HUES48 (cell line): Measurements from ENCODE around the gene SLC4A5.

Experiments
- H3K27ac ChIP-seq: one replicate; pipeline ENCODE4 v1.7.0; 2013; ENCODE audit warnings: low read depth, low read length, inconsistent platforms
- H3K27me3 ChIP-seq: 2 replicates; pipeline ENCODE4 v1.6.1; 2013; ENCODE audit warnings: mild to moderate bottlenecking, low read length; ENCODE audit not compliant: control insufficient read depth, insufficient read depth
- H3K36me3 ChIP-seq: 2 replicates; pipeline ENCODE4 v1.6.1; 2013; ENCODE audit warnings: low read length; ENCODE audit not compliant: control insufficient read depth, insufficient read depth
- H3K4me1 ChIP-seq: 2 replicates; pipeline ENCODE4 v1.6.1; 2013; ENCODE audit warnings: mild to moderate bottlenecking, low read length; ENCODE audit not compliant: control insufficient read depth, insufficient read depth
- H3K4me3 ChIP-seq: 2 replicates; pipeline ENCODE4 v1.5.1; 2013; ENCODE audit warnings: mild to moderate bottlenecking, low read depth, low read length
- H3K9ac ChIP-seq: 2 replicates; pipeline ENCODE4 v1.6.1; 2013; ENCODE audit warnings: mild to moderate bottlenecking, low read depth, low read length, moderate library complexity
- H3K9me3 ChIP-seq: 2 replicates; pipeline ENCODE4 v1.6.1; 2013; ENCODE audit warnings: low read length; ENCODE audit not compliant: control insufficient read depth, insufficient read depth

Gene SLC4A5

GRCh38 chr2:74252036-74252435 lies 91.2 kb downstream of the SLC4A5 start:
- Histone ChIP-seq H3K27me3 (no peaks in the 10 kb centered on the region), H3K4me3 (no peak overlapping the region)

GRCh38 chr2:74250189-74250631 lies 93.0 kb downstream of the SLC4A5 start:
- no peaks in the 10 kb centered on the region for H3K27me3 ChIP-seq
- no peaks in the 10 kb centered on the region for H3K9me3 ChIP-seq
- no peak overlapping the region for H3K27ac ChIP-seq
- no peaks in the 10 kb centered on the region for H3K36me3 ChIP-seq
- H3K4me1 ChIP-seq: no peaks in the 10 kb centered on the region
- no peak overlapping the region for H3K4me3 ChIP-seq
- H3K9ac ChIP-seq: no peak overlapping the region

More at GRCh38 chr2:74252036-74252435, 91.2 kb downstream of the SLC4A5 start:
- no peak overlapping the region for H3K27ac ChIP-seq
- H3K9ac ChIP-seq: no peak overlapping the region
- H3K36me3 ChIP-seq: no peaks in the 10 kb centered on the region
- H3K9me3 ChIP-seq: no peaks in the 10 kb centered on the region
- H3K4me1 ChIP-seq: no peaks in the 10 kb centered on the region

GRCh38 chr2:74249406-74250122 lies 93.7 kb downstream of the SLC4A5 start:
- Histone ChIP-seq H3K4me3 (no peak overlapping the region), H3K27ac (no peak overlapping the region), H3K9me3 (no peaks in the 10 kb centered on the region), H3K36me3 (no peaks in the 10 kb centered on the region), H3K9ac (no peak overlapping the region), H3K4me1 (no peaks in the 10 kb centered on the region), H3K27me3 (no peaks in the 10 kb centered on the region)

GRCh38 chr2:74246496-74247195 lies 96.6 kb downstream of the SLC4A5 start:
- no peak overlapping the region for H3K27ac ChIP-seq

GRCh38 chr2:74244286-74244685 lies 98.9 kb downstream of the SLC4A5 start:
- Histone ChIP-seq H3K27me3 (no peaks in the 10 kb centered on the region), H3K9ac (no peak overlapping the region), H3K4me3 (no peak overlapping the region), H3K27ac (no peak overlapping the region), H3K9me3 (no peaks in the 10 kb centered on the region), H3K36me3 (no peaks in the 10 kb centered on the region), H3K4me1 (no peaks in the 10 kb centered on the region)

More at GRCh38 chr2:74246496-74247195, 96.6 kb downstream of the SLC4A5 start:
- Histone ChIP-seq H3K4me1 (no peaks in the 10 kb centered on the region), H3K36me3 (no peaks in the 10 kb centered on the region), H3K27me3 (no peaks in the 10 kb centered on the region), H3K9ac (no peak overlapping the region), H3K4me3 (no peak overlapping the region), H3K9me3 (no peaks in the 10 kb centered on the region)

GRCh38 chr2:74242354-74243071 lies 100.7 kb downstream of the SLC4A5 start:
- H3K9me3 ChIP-seq: no peaks in the 10 kb centered on the region
- H3K4me1 ChIP-seq: no peaks in the 10 kb centered on the region
- no peak overlapping the region for H3K9ac ChIP-seq
- H3K27me3 ChIP-seq: no peaks in the 10 kb centered on the region
- H3K36me3 ChIP-seq: no peaks in the 10 kb centered on the region
- H3K4me3 ChIP-seq: no peak overlapping the region
- H3K27ac ChIP-seq: no peak overlapping the region

GRCh38 chr2:74239346-74239745 lies 103.9 kb downstream of the SLC4A5 start:
- no peaks in the 10 kb centered on the region for H3K9me3 ChIP-seq
- H3K4me1 ChIP-seq: no peaks in the 10 kb centered on the region
- H3K27ac ChIP-seq: no peak overlapping the region
- no peaks in the 10 kb centered on the region for H3K36me3 ChIP-seq
- no peak overlapping the region for H3K9ac ChIP-seq
- H3K27me3 ChIP-seq: no peaks in the 10 kb centered on the region
- no peak overlapping the region for H3K4me3 ChIP-seq

GRCh38 chr2:74238879-74239278 lies 104.3 kb downstream of the SLC4A5 start:
- Histone ChIP-seq H3K27me3 (no peaks in the 10 kb centered on the region), H3K9me3 (no peaks in the 10 kb centered on the region), H3K4me1 (no peaks in the 10 kb centered on the region), H3K9ac (no peak overlapping the region), H3K36me3 (no peaks in the 10 kb centered on the region), H3K27ac (no peak overlapping the region), H3K4me3 (no peak overlapping the region)

- no peaks in the 10 kb centered on the region for H3K36me3 ChIP-seq
- no peak overlapping the region for H3K27ac ChIP-seq
- no peak overlapping the region for H3K9ac ChIP-seq
- H3K27me3 ChIP-seq: no peaks in the 10 kb centered on the region
- H3K4me3 ChIP-seq: no peak overlapping the region
- H3K4me1 ChIP-seq: no peaks in the 10 kb centered on the region
- no peaks in the 10 kb centered on the region for H3K9me3 ChIP-seq
Observed at GRCh38 chr2:74235041-74235440, 108.2 kb downstream of the SLC4A5 start.

GRCh38 chr2:74233648-74234047 lies 109.6 kb downstream of the SLC4A5 start:
- Histone ChIP-seq H3K36me3 (no peaks in the 10 kb centered on the region), H3K4me1 (peaks cover under 1% of the 10 kb centered on the region; the same call in 1 of the 2 replicates), H3K27me3 (no peaks in the 10 kb centered on the region), H3K4me3 (no peak overlapping the region), H3K9me3 (no peaks in the 10 kb centered on the region), H3K9ac (no peak overlapping the region), H3K27ac (no peak overlapping the region)

- no peak overlapping the region for H3K9ac ChIP-seq
- no peaks in the 10 kb centered on the region for H3K36me3 ChIP-seq
- no peaks in the 10 kb centered on the region for H3K9me3 ChIP-seq
- H3K4me1 ChIP-seq: peaks cover 2% of the 10 kb centered on the region; the same call in 1 of the 2 replicates
- H3K27me3 ChIP-seq: no peaks in the 10 kb centered on the region
- H3K27ac ChIP-seq: no peak overlapping the region
- no peak overlapping the region for H3K4me3 ChIP-seq
Observed at GRCh38 chr2:74232426-74232825, 110.8 kb downstream of the SLC4A5 start.
